ENCODE data around the gene RAB3C.

- TF ChIP-seq POLR2A (IDR thresholded peaks at IDR 0.05) (no peak), CTCF (IDR thresholded peaks at IDR 0.05) (no peak)
These were observed 319.4 kb downstream of the RAB3C start for GRCh38 chr5:58902305-58902704.

Measured in breast epithelium (tissue), 3 donors.